HepG2 (cell line): ENCODE measurements around the gene ZNF846. TPM values are rescaled to one million over a fixed set of nuclear protein-coding genes. Genes with fewer than 3 reads are reported as not detected.

Experiments
- ATAC-seq: fragments of 200-7000 bp; cut with Tn5 transposase; 3 replicates; pipeline ENCODE4 v1.9.1; 2020; ENCODE audit warnings: mild to moderate bottlenecking, moderate library complexity
- BruUV-seq: library from RNA; stranded (reverse); fragments of 400-500 nt; replicated peaks from 2 replicates; lab custom pipeline; 2021; lab: Mats Ljungman, UMichigan
- CTCF ChIA-PET: fragments of 300-600 bp; formaldehyde crosslinking; extraction: SDS; loops from one replicate; lab custom pipeline; 2021; ENCODE audit warnings: low total read pairs, inconsistent platforms, low intra/inter-chr PET ratio; lab: Yijun Ruan, JAX
- POLR2A ChIA-PET: fragments of 350-600 bp; sonication (Branson Sonifier 250); formaldehyde crosslinking; loops from one replicate; lab custom pipeline; 2020; ENCODE audit warnings: antibody characterized with exemption, inconsistent platforms; lab: Yijun Ruan, JAX
- DNase-seq: peaks from one replicate; pipeline ENCODE4 v3.0.0-alpha.2; 2015; ENCODE audit warnings: low spot score
- FAIRE-seq: peaks from 3 replicates; lab custom pipeline; 2011; peaks lifted over from hg19 to GRCh38; lab: Jason Lieb, UNC
- H2AFZ ChIP-seq: one replicate; pipeline ENCODE4 v1.6.1; 2011; ENCODE audit warnings: low read length, inconsistent platforms
- H3K27ac ChIP-seq: fragments of 300-600 bp; 3 replicates; pipeline ENCODE4 v1.8.0; 2011; ENCODE audit warnings: mixed run types, mild to moderate bottlenecking, mixed read lengths, low read length, inconsistent platforms; ENCODE audit not compliant: insufficient read depth; ENCODE audit errors: extremely low read length
- H3K27me3 ChIP-seq, 2 experiments: fragments of 200-600 bp in 1 of 2; 2 replicates in 1 of 2; 3 replicates in 1 of 2; pipeline versions ENCODE4 v1.6.0 to v1.8.0; 2011; ENCODE audit warnings: low read length in 2 of 2, mild to moderate bottlenecking in 2 of 2, moderate library complexity in 2 of 2, inconsistent platforms in 1 of 2; ENCODE audit not compliant: insufficient read depth in 2 of 2, control insufficient read depth in 1 of 2
- H3K36me3 ChIP-seq, 2 experiments: fragments of 200-600 bp in 1 of 2; replicated peaks in 1 of 2; 2 replicates in 1 of 2; 3 replicates in 1 of 2; pipeline versions ENCODE4 v1.5.1 to v1.8.0; 2011; ENCODE audit warnings: low read length in 2 of 2, inconsistent platforms in 1 of 2; ENCODE audit not compliant: insufficient read depth in 2 of 2, control insufficient read depth in 1 of 2
- H3K4me1 ChIP-seq: 2 replicates; pipeline ENCODE4 v1.5.1; 2012; ENCODE audit warnings: low read length, inconsistent platforms; ENCODE audit not compliant: insufficient read depth
- H3K4me2 ChIP-seq: 2 replicates; pipeline ENCODE4 v1.6.0; 2011; ENCODE audit warnings: low read depth, low read length, inconsistent platforms
- H3K4me3 ChIP-seq, 3 experiments: fragments of 200-600 bp in 1 of 3; sonication (generic), shearing (Covaris generic) in 1 of 3; replicated peaks in 1 of 3; 2 replicates each; pipeline ENCODE4 v1.5.1; 2011 to 2016; ENCODE audit warnings: low read length in 3 of 3, inconsistent platforms in 2 of 3, low read depth in 2 of 3, mild to moderate bottlenecking in 2 of 3, control low read depth in 1 of 3, mixed read lengths in 1 of 3; ENCODE audit not compliant: insufficient read depth in 1 of 3
- H3K79me2 ChIP-seq: one replicate; pipeline ENCODE4 v1.6.1; 2011; ENCODE audit warnings: low read length, inconsistent platforms; ENCODE audit not compliant: insufficient read depth
- H3K9ac ChIP-seq: 2 replicates; pipeline ENCODE4 v1.6.0; 2011; ENCODE audit warnings: mild to moderate bottlenecking, low read depth, low read length, inconsistent platforms; ENCODE audit not compliant: insufficient read depth
- H3K9me3 ChIP-seq: 2 replicates; pipeline ENCODE4 v1.5.1; 2012; ENCODE audit warnings: mild to moderate bottlenecking, low read length
- H4K20me1 ChIP-seq: 2 replicates; pipeline ENCODE4 v1.6.0; 2011; ENCODE audit warnings: inconsistent platforms, mild to moderate bottlenecking, low read length, moderate library complexity; ENCODE audit not compliant: insufficient read depth
- ARHGAP35 ChIP-seq: sonication (generic); formaldehyde crosslinking; IDR thresholded peaks from 2 replicates; pipeline ENCODE4 v1.9.0; 2022; ENCODE audit warnings: mild to moderate bottlenecking, inconsistent platforms, moderate library complexity, missing genetic modification reagents, borderline replicate concordance
- ARID2 ChIP-seq: sonication (generic); formaldehyde crosslinking; IDR thresholded peaks from 2 replicates; pipeline ENCODE4 v1.8.1; 2022; ENCODE audit warnings: mild to moderate bottlenecking, missing genetic modification reagents, borderline replicate concordance
- EEA1 ChIP-seq: sonication (generic); formaldehyde crosslinking; IDR thresholded peaks from 2 replicates; pipeline ENCODE4 v1.5.1; 2020; ENCODE audit warnings: mild to moderate bottlenecking, missing genetic modification reagents, borderline replicate concordance
- HCFC1 ChIP-seq: fragments of 150-350 bp; IDR thresholded peaks from 2 replicates; pipeline ENCODE4 v1.6.1; 2014; ENCODE audit warnings: low read depth, low read length
- HOXA3 ChIP-seq: sonication (generic); formaldehyde crosslinking; IDR thresholded peaks from 2 replicates; pipeline ENCODE4 v1.5.0; 2020; ENCODE audit warnings: missing genetic modification reagents
- MYNN ChIP-seq: sonication (generic); formaldehyde crosslinking; IDR thresholded peaks from 2 replicates; pipeline ENCODE4 v1.4.0; 2020; ENCODE audit warnings: mild to moderate bottlenecking, low read depth, missing genetic modification reagents
- NKX3-1 ChIP-seq: sonication (generic); formaldehyde crosslinking; IDR thresholded peaks from 2 replicates; pipeline ENCODE4 v1.5.0; 2020; ENCODE audit warnings: missing genetic modification reagents
- PITX1 ChIP-seq: sonication (generic); formaldehyde crosslinking; IDR thresholded peaks from 2 replicates; pipeline ENCODE4 v1.5.1; 2020; ENCODE audit warnings: mild to moderate bottlenecking, missing genetic modification reagents
- STAT6 ChIP-seq: sonication (generic); formaldehyde crosslinking; IDR thresholded peaks from 2 replicates; pipeline ENCODE4 v1.4.0; 2020; ENCODE audit warnings: missing genetic modification reagents, mild to moderate bottlenecking, borderline replicate concordance
- U2AF2 ChIP-seq: fragments of 200-400 bp; formaldehyde crosslinking; IDR thresholded peaks from 2 replicates; pipeline ENCODE4 v1.6.1; 2017; ENCODE audit warnings: low read depth, mild to moderate bottlenecking, low read length
- WIZ ChIP-seq: sonication (generic); formaldehyde crosslinking; IDR thresholded peaks from 2 replicates; pipeline ENCODE4 v1.5.1; 2020; ENCODE audit warnings: mild to moderate bottlenecking, missing genetic modification reagents
- ZBTB8A ChIP-seq: sonication (generic); formaldehyde crosslinking; IDR thresholded peaks from 2 replicates; pipeline ENCODE4 v1.4.0; 2020; ENCODE audit warnings: mild to moderate bottlenecking, low read depth, missing genetic modification reagents, borderline replicate concordance
- ZFP90 ChIP-seq: sonication (generic); formaldehyde crosslinking; IDR thresholded peaks from 2 replicates; pipeline ENCODE4 v1.8.0; 2022; ENCODE audit warnings: missing genetic modification reagents, mild to moderate bottlenecking, inconsistent platforms, borderline replicate concordance
- ZMYM3 ChIP-seq: sonication (generic); formaldehyde crosslinking; IDR thresholded peaks from 2 replicates; pipeline ENCODE4 v1.5.1; 2020; ENCODE audit warnings: mild to moderate bottlenecking, missing genetic modification reagents
- ZNF256 ChIP-seq: sonication (generic); formaldehyde crosslinking; conservative IDR thresholded peaks from 2 replicates; pipeline ENCODE4 v1.4.0; 2020; ENCODE audit warnings: missing genetic modification reagents
- ZNF274 ChIP-seq: sonication (generic); formaldehyde crosslinking; IDR thresholded peaks from 2 replicates; pipeline ENCODE4 v1.5.1; 2020; ENCODE audit warnings: mild to moderate bottlenecking, missing genetic modification reagents
- ZNF296 ChIP-seq: sonication (generic); formaldehyde crosslinking; conservative IDR thresholded peaks from 2 replicates; pipeline ENCODE4 v1.5.0; 2020; ENCODE audit warnings: mild to moderate bottlenecking, missing genetic modification reagents
- ZNF329 ChIP-seq: sonication (generic); formaldehyde crosslinking; IDR thresholded peaks from 2 replicates; pipeline ENCODE4 v1.9.0; 2021; ENCODE audit warnings: low read depth, mild to moderate bottlenecking, missing genetic modification reagents
- ZNF446 ChIP-seq: sonication (generic); formaldehyde crosslinking; IDR thresholded peaks from 2 replicates; pipeline ENCODE4 v1.5.0; 2020; ENCODE audit warnings: mild to moderate bottlenecking, missing genetic modification reagents
- ZNF543 ChIP-seq: sonication (generic); formaldehyde crosslinking; IDR thresholded peaks from 2 replicates; pipeline ENCODE4 v1.4.0; 2020; ENCODE audit warnings: mild to moderate bottlenecking, missing genetic modification reagents
- ZNF672 ChIP-seq: sonication (generic); formaldehyde crosslinking; IDR thresholded peaks from 2 replicates; pipeline ENCODE4 v1.8.1; 2022; ENCODE audit warnings: missing genetic modification reagents
- ZNF776 ChIP-seq: sonication (generic); formaldehyde crosslinking; IDR thresholded peaks from 2 replicates; pipeline ENCODE4 v1.4.0; 2020; ENCODE audit warnings: mild to moderate bottlenecking, missing genetic modification reagents
- ZNF790 ChIP-seq: sonication (generic); formaldehyde crosslinking; IDR thresholded peaks from 2 replicates; pipeline ENCODE4 v1.8.0; 2022; ENCODE audit warnings: missing genetic modification reagents, mild to moderate bottlenecking, borderline replicate concordance
- WGBS: methylation state at CpG from one replicate; pipeline ENCODE4 v1.1.6; 2017; ENCODE audit warnings: low lambda C conversion rate; 5-methylcytosine and 5-hydroxymethylcytosine counted together
- in situ Hi-C: cut with HindIII; loops from 2 replicates; pipeline ENCODE4 v1.10.0; 2017; ENCODE audit warnings: low pct_unique_long_range_greater_than_20kb; ENCODE audit not compliant: extremely low pct_ligation_motif_present
- intact Hi-C: fragments of 100-400 bp; cut with micrococcal nuclease; formaldehyde crosslinking; loops from one replicate; pipeline ENCODE4 v1.10.0; 2022; ENCODE audit not compliant: unreplicated experiment
- polyA plus RNA-seq, 8 experiments: library from polyadenylated mRNA; depleted of rRNA in 3 of 8; stranded (reverse) in 7 of 8; unstranded in 1 of 8; fragments of >200 nt; fragmentation: Illumina TruSeq in 4 of 8; extraction: Trizol in 4 of 8; gene quantifications; 2 replicates each; pipeline versions ENCODE4 v1.2.1 to v1.2.3, GENCODE V29; 2011 to 2016; ENCODE audit warnings: low read depth in 4 of 8, missing spikeins in 1 of 8, mixed read lengths in 1 of 8; ENCODE audit not compliant: insufficient read depth in 1 of 8
- total RNA-seq, 5 experiments: library from RNA; depleted of rRNA; stranded (reverse); fragments of >200 nt; fragmentation: Illumina TruSeq; extraction: Trizol; gene quantifications; 2 replicates each; pipeline ENCODE4 v1.2.3, GENCODE V29; 2016; ENCODE audit warnings: low read depth in 1 of 5

ZNF846 gene
- total and polyA plus RNA-seq, 2 of the 13 experiments (the other 11 are each of a cell fraction or from before 2014, with no cell fraction given) = 4.8 to 5.4 TPM

DNA sequence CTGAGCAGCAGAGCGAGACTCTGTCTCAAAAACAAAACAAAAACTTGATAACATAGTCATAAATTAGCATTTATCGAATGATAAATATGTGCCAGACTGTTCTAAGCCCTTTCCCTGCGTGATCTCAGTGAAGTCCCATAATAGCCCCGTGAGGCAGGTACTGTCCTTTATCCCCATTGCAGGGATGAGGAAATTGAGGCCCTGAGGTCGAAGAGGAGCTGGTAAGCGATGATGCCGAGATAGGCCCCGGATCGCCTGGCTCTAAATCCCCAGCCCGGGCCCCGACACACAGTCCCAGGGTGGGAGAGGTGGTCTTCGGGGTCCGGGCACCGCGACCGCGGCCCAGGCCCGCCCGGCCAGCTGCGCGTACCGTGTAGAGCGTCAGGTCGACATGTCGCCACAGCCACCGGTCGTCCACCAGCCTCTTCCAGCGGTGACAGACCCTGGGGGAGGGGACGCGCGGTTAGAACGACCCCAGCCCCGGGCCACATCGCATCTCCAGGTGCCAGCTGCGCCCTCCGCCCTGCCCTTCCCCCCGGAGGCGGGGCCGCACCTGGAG is 49.7 kb upstream of the ZNF846 start:
- ATAC-seq = peak; percentile 34
- no peak for DNase-seq
- peak overlapping the region; percentile 78 for H3K4me2 ChIP-seq
- peak overlapping the region; percentile 91 for H3K9ac ChIP-seq
- peaks cover 34% of the 10 kb centered on the region for H3K79me2 ChIP-seq
- BruUV-seq = TSS peak; percentile 51
- H2AFZ ChIP-seq = no peak overlapping the region
- 9% methylated on average over 4 of the region's 39 CpGs for WGBS
- peaks cover 33% of the 10 kb centered on the region for H3K4me1 ChIP-seq
- peaks cover 2 to 6% of the 10 kb centered on the region in 2 experiments; a peak in 3 of 5 replicates for H3K36me3 ChIP-seq
- intact Hi-C loops = loop anchor here (2.0 kb wide), 1 partner anchor 33 kb away; no protein-coding TSS in a partner anchor
- POLR2A ChIA-PET = interaction anchor here (0.9 to 2.5 kb wide), 7 partner anchors 9 to 213 kb away, joined by 3 to 16 read pairs (median 5); partner anchors contain the start of genes PIN1, UBL5 and ZNF846
- H3K27me3 ChIP-seq = no peaks in the 10 kb centered on the region; a peak in 1 of 5 replicates
- FAIRE-seq = no peak
- no peaks in the 10 kb centered on the region; the same call in 1 of the 2 replicates for H3K9me3 ChIP-seq
- peak overlapping the region; percentile 81 to 95 (median 84) for H3K4me3 ChIP-seq
- H3K27ac ChIP-seq = peak overlapping the region; percentile 93
- peaks cover 6% of the 10 kb centered on the region; the same call in 1 of the 2 replicates for H4K20me1 ChIP-seq
- CTCF ChIA-PET = no interaction called here
- in situ Hi-C loops = no loop called here
- TF ChIP-seq STAT6 (CRISPR knock-in tag) (no peak), ZMYM3 (CRISPR knock-in tag) (0 out of 2 replicates have a peak, but pooled peaks have one; percentile 14), ZNF790 (CRISPR knock-in tag) (peak; percentile 91; the same call in 1 of the 2 replicates), HOXA3 (no peak), ZBTB8A (no peak), MYNN (CRISPR knock-in tag) (no peak; the same call in 1 of the 2 replicates), HCFC1 (no peak), ARHGAP35 (CRISPR knock-in tag) (0 out of 2 replicates have a peak, but pooled peaks have one; percentile 46), ZNF256 (CRISPR knock-in tag) (0 out of 2 replicates have a peak, but pooled peaks have one; percentile 41), NKX3-1 (0 out of 2 replicates have a peak, but pooled peaks have one; percentile 58), WIZ (CRISPR knock-in tag) (0 out of 2 replicates have a peak, but pooled peaks have one; percentile 69), PITX1 (no peak), EEA1 (CRISPR knock-in tag) (peak; percentile 52; the same call in 1 of the 2 replicates), ZNF274 (CRISPR knock-in tag) (no peak), ZNF776 (CRISPR knock-in tag) (peak; percentile 54; the same call in 1 of the 2 replicates), ZNF543 (0 out of 2 replicates have a peak, but pooled peaks have one; percentile 2), ZNF329 (CRISPR knock-in tag) (0 out of 2 replicates have a peak, but pooled peaks have one; percentile 50), ARID2 (CRISPR knock-in tag) (no peak), U2AF2 (no peak), ZFP90 (CRISPR knock-in tag) (0 out of 2 replicates have a peak, but pooled peaks have one; percentile 71), ZNF672 (CRISPR knock-in tag) (no peak), ZNF446 (CRISPR knock-in tag) (peak; percentile 92), ZNF296 (CRISPR knock-in tag) (0 out of 2 replicates have a peak, but pooled peaks have one; percentile 12)
